Measurements from ENCODE around the gene PRPF8. TPM values are rescaled to one million over a fixed set of nuclear protein-coding genes. Genes with fewer than 3 reads are reported as not detected.

PRPF8 gene
- total and polyA plus RNA-seq, 2 of the 13 experiments (the other 11 are each of a cell fraction or from before 2014, with no cell fraction given), result 112 to 179 TPM

DNA sequence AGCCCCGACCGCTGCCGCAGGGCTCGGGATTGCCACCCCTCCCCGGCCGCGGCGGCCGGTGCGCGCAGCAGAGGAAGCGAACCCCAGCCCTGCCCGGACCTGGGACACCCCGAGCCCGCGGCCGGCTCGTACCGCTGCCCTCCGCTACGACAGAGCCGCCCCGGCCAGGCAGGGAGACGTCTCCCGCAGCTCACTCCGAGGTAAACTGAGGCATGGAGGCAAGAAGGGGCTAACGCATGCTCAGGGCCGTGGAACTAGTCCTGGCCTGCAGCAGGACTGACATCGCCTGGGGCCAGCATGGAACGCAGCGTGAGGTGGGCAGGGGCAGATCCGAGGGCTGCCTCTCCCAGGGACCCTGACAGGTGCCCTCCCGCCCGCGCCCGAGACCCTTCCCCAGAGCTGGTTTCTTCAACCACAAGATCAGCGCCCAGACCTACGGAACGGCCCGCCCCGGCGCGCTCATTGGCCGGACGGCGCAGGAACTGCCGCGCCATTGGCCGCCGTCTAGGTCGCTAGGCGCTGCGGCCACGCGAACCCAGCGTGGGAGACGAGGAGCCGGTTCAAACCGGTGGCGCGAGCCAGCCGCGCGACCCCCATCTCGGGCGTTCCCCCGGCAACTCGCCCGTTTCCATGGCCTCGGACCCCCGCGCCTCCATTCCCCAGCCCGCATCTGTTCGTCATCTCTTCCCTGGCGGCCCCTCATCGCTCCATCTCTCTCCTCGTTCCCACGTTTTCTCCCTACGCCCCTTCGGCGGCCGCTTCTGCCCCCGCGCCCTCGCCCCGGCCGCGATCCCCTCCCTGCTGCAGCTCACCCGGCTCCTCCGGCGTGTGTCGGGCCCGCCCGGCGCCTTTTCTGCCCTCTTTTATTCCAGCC is 56.4 kb downstream of the PRPF8 start, which contains the start of gene SLC43A2 (continued):
- TF ChIP-seq SOX5 (CRISPR knock-in tag; IDR thresholded peaks at IDR 0.05; ENCODE audit: borderline replicate concordance) (no peak), NFE2L1 (CRISPR knock-in tag; IDR thresholded peaks at IDR 0.05; ENCODE audit: borderline replicate concordance) (no peak), SALL1 (CRISPR knock-in tag; IDR thresholded peaks at IDR 0.05) (0 out of 2 replicates have a peak, but pooled peaks have one; percentile 8), ZNF350 (CRISPR knock-in tag; IDR thresholded peaks at IDR 0.05; ENCODE audit: borderline replicate concordance, low read depth) (peak; percentile 77; the same call in 1 of the 2 replicates), SRSF9 (IDR thresholded peaks at IDR 0.05; ENCODE audit: borderline replicate concordance, insufficient read depth, low read depth, low read length, poor library complexity, severe bottlenecking) (no peak), ZNF264 (CRISPR knock-in tag; IDR thresholded peaks at IDR 0.05) (no peak), ZNF792 (CRISPR knock-in tag; IDR thresholded peaks at IDR 0.05) (no peak; the same call in 1 of the 2 replicates), ESRRA (CRISPR knock-in tag; IDR thresholded peaks at IDR 0.05; ENCODE audit: low read depth) (no peak), MXD4 (CRISPR knock-in tag; IDR thresholded peaks at IDR 0.05) (peak; percentile 70), ATF7 (IDR thresholded peaks at IDR 0.05) (no peak), ATF7 (CRISPR knock-in tag; IDR thresholded peaks at IDR 0.05) (no peak), ZSCAN31 (CRISPR knock-in tag; IDR thresholded peaks at IDR 0.05; ENCODE audit: low read depth) (no peak; the same call in 1 of the 2 replicates)
- TF ChIP-seq, protein P1, sequence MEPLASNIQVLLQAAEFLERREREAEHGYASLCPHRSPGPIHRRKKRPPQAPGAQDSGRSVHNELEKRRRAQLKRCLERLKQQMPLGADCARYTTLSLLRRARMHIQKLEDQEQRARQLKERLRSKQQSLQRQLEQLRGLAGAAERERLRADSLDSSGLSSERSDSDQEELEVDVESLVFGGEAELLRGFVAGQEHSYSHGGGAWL (CRISPR knock-in tag; IDR thresholded peaks at IDR 0.05), result no peak
- TF ChIP-seq, protein P2, sequence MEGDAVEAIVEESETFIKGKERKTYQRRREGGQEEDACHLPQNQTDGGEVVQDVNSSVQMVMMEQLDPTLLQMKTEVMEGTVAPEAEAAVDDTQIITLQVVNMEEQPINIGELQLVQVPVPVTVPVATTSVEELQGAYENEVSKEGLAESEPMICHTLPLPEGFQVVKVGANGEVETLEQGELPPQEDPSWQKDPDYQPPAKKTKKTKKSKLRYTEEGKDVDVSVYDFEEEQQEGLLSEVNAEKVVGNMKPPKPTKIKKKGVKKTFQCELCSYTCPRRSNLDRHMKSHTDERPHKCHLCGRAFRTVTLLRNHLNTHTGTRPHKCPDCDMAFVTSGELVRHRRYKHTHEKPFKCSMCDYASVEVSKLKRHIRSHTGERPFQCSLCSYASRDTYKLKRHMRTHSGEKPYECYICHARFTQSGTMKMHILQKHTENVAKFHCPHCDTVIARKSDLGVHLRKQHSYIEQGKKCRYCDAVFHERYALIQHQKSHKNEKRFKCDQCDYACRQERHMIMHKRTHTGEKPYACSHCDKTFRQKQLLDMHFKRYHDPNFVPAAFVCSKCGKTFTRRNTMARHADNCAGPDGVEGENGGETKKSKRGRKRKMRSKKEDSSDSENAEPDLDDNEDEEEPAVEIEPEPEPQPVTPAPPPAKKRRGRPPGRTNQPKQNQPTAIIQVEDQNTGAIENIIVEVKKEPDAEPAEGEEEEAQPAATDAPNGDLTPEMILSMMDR (CRISPR knock-in tag; IDR thresholded peaks at IDR 0.05), result no peak
- TF ChIP-seq, protein P3, sequence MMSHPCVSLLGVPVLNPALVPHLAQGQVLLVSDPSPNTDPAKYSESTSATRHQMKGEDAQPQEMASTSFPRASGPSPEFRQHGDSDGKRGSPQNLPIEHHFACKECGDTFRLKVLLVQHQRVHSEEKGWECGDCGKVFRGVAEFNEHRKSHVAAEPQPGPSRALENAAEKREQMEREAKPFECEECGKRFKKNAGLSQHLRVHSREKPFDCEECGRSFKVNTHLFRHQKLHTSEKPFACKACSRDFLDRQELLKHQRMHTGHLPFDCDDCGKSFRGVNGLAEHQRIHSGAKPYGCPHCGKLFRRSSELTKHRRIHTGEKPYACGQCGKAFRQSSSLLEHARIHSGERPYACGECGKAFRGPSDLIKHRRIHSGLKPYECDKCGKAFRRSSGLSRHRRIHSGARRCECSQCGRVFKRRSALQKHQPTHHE (CRISPR knock-in tag; IDR thresholded peaks at IDR 0.05; ENCODE audit: borderline replicate concordance), result no peak; the same call in 1 of the 2 replicates
- TF ChIP-seq, protein P4, sequence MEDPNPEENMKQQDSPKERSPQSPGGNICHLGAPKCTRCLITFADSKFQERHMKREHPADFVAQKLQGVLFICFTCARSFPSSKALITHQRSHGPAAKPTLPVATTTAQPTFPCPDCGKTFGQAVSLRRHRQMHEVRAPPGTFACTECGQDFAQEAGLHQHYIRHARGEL (CRISPR knock-in tag; IDR thresholded peaks at IDR 0.05), result no peak
- TF ChIP-seq, protein P5, sequence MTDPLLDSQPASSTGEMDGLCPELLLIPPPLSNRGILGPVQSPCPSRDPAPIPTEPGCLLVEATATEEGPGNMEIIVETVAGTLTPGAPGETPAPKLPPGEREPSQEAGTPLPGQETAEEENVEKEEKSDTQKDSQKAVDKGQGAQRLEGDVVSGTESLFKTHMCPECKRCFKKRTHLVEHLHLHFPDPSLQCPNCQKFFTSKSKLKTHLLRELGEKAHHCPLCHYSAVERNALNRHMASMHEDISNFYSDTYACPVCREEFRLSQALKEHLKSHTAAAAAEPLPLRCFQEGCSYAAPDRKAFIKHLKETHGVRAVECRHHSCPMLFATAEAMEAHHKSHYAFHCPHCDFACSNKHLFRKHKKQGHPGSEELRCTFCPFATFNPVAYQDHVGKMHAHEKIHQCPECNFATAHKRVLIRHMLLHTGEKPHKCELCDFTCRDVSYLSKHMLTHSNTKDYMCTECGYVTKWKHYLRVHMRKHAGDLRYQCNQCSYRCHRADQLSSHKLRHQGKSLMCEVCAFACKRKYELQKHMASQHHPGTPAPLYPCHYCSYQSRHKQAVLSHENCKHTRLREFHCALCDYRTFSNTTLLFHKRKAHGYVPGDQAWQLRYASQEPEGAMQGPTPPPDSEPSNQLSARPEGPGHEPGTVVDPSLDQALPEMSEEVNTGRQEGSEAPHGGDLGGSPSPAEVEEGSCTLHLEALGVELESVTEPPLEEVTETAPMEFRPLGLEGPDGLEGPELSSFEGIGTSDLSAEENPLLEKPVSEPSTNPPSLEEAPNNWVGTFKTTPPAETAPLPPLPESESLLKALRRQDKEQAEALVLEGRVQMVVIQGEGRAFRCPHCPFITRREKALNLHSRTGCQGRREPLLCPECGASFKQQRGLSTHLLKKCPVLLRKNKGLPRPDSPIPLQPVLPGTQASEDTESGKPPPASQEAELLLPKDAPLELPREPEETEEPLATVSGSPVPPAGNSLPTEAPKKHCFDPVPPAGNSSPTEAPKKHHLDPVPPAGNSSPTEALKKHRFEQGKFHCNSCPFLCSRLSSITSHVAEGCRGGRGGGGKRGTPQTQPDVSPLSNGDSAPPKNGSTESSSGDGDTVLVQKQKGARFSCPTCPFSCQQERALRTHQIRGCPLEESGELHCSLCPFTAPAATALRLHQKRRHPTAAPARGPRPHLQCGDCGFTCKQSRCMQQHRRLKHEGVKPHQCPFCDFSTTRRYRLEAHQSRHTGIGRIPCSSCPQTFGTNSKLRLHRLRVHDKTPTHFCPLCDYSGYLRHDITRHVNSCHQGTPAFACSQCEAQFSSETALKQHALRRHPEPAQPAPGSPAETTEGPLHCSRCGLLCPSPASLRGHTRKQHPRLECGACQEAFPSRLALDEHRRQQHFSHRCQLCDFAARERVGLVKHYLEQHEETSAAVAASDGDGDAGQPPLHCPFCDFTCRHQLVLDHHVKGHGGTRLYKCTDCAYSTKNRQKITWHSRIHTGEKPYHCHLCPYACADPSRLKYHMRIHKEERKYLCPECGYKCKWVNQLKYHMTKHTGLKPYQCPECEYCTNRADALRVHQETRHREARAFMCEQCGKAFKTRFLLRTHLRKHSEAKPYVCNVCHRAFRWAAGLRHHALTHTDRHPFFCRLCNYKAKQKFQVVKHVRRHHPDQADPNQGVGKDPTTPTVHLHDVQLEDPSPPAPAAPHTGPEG (CRISPR knock-in tag; IDR thresholded peaks at IDR 0.05), result peak; percentile 100
